Endothelial cell of umbilical vein (primary cell): Measurements from ENCODE around the gene CHTOP. TPM values are rescaled to one million over a fixed set of nuclear protein-coding genes. Genes with fewer than 3 reads are reported as not detected.

ENCODE experiments used
- BruUV-seq: library from RNA; stranded (reverse); fragments of 400-500 nt; replicated peaks from 2 replicates; lab custom pipeline; 2021; lab: Mats Ljungman, UMichigan
- CTCF ChIA-PET: fragments of 300-600, 350-600 bp; sonication (Branson Sonifier 250); formaldehyde crosslinking; loops from one replicate; lab custom pipeline; 2021; ENCODE audit warnings: antibody characterized with exemption, inconsistent platforms; lab: Charles Lee
- POLR2A ChIA-PET: fragments of 300-600, 350-600 bp; sonication (Branson Sonifier 250); formaldehyde crosslinking; loops from one replicate; lab custom pipeline; 2021; ENCODE audit warnings: antibody characterized with exemption, inconsistent platforms; lab: Charles Lee
- DNase-seq: peaks from one replicate; pipeline ENCODE4 v3.0.0-alpha.2; 2011; ENCODE audit warnings: low read depth, low spot score
- FAIRE-seq: peaks from 2 replicates; lab custom pipeline; 2011; peaks lifted over from hg19 to GRCh38; lab: Jason Lieb, UNC
- H2AFZ ChIP-seq: 2 replicates; pipeline ENCODE4 v1.6.0; 2012; ENCODE audit warnings: low read depth, low read length, control low read depth, inconsistent platforms
- H3K27ac ChIP-seq: 2 replicates; pipeline ENCODE4 v1.5.1; 2011; ENCODE audit warnings: low read depth, mild to moderate bottlenecking, control low read depth, low read length, moderate library complexity; ENCODE audit not compliant: insufficient read depth
- H3K27me3 ChIP-seq, 2 experiments: 2 replicates each; pipeline versions ENCODE4 v1.6.0 to v1.6.1; 2011; ENCODE audit warnings: low read length in 2 of 2, mixed read lengths in 1 of 2; ENCODE audit not compliant: control insufficient read depth in 2 of 2, insufficient read depth in 2 of 2
- H3K36me3 ChIP-seq, 2 experiments: 2 replicates in 1 of 2; 3 replicates in 1 of 2; pipeline ENCODE4 v1.5.1; 2011; ENCODE audit warnings: low read length in 2 of 2, mild to moderate bottlenecking in 1 of 2, moderate library complexity in 1 of 2; ENCODE audit not compliant: control insufficient read depth in 2 of 2, insufficient read depth in 2 of 2; ENCODE audit errors: extremely low read depth in 1 of 2
- H3K4me1 ChIP-seq: 3 replicates; pipeline ENCODE4 v1.5.1; 2011; ENCODE audit warnings: mild to moderate bottlenecking, low read length; ENCODE audit not compliant: control insufficient read depth, insufficient read depth; ENCODE audit errors: extremely low read depth
- H3K4me2 ChIP-seq: 2 replicates; pipeline ENCODE4 v1.6.1; 2011; ENCODE audit warnings: low read length, control low read depth, mixed read lengths; ENCODE audit not compliant: insufficient read depth
- H3K4me3 ChIP-seq, 3 experiments: fragments of 200-600 bp in 1 of 3; sonication (generic), shearing (Covaris generic) in 1 of 3; replicated peaks in 1 of 3; 2 replicates each; pipeline ENCODE4 v1.5.1; 2011 to 2016; ENCODE audit warnings: control low read depth in 3 of 3, low read length in 3 of 3, mild to moderate bottlenecking in 2 of 3, inconsistent platforms in 1 of 3, low read depth in 1 of 3, moderate library complexity in 1 of 3; ENCODE audit not compliant: insufficient read depth in 1 of 3
- H3K79me2 ChIP-seq: 2 replicates; pipeline ENCODE4 v1.6.0; 2012; ENCODE audit warnings: low read length, inconsistent platforms; ENCODE audit not compliant: control insufficient read depth, insufficient read depth
- H3K9ac ChIP-seq: replicated peaks from 2 replicates; pipeline ENCODE3; 2011; ENCODE audit warnings: low read length, control low read depth; ENCODE audit not compliant: insufficient read depth; ENCODE audit errors: extremely low read depth
- H3K9me1 ChIP-seq: replicated peaks from 3 replicates; pipeline ENCODE4 v1.6.0; 2011; ENCODE audit warnings: mild to moderate bottlenecking, low read length; ENCODE audit not compliant: control insufficient read depth, insufficient read depth; ENCODE audit errors: extremely low read depth
- H3K9me3 ChIP-seq: replicated peaks from 2 replicates; pipeline ENCODE4 v1.5.1; 2012; ENCODE audit warnings: low read length, inconsistent platforms; ENCODE audit not compliant: control insufficient read depth, insufficient read depth
- H4K20me1 ChIP-seq: replicated peaks from 2 replicates; pipeline ENCODE3; 2011; ENCODE audit warnings: mild to moderate bottlenecking, low read length; ENCODE audit not compliant: control insufficient read depth, insufficient read depth; ENCODE audit errors: extremely low read depth
- CTCF ChIP-seq, 2 donors: IDR thresholded peaks; 1 replicate in 1 of 2; 2 replicates in 1 of 2; pipeline ENCODE4 v1.5.1; 2011; ENCODE audit warnings: low read length in 2 of 2, mild to moderate bottlenecking in 2 of 2, moderate library complexity in 2 of 2, control low read depth in 1 of 2, inconsistent platforms in 1 of 2, low read depth in 1 of 2; ENCODE audit not compliant: insufficient read depth in 1 of 2; ENCODE audit errors: extremely low read depth in 1 of 2
- EZH2 ChIP-seq: IDR thresholded peaks from 2 replicates; pipeline ENCODE4 v1.6.1; 2012; ENCODE audit warnings: borderline replicate concordance, low read depth, mild to moderate bottlenecking, moderate library complexity, low read length, inconsistent platforms; ENCODE audit not compliant: severe bottlenecking
- FOS ChIP-seq: IDR thresholded peaks from 2 replicates; pipeline ENCODE4 v1.6.1; 2011; ENCODE audit warnings: mild to moderate bottlenecking, low read length, moderate library complexity, borderline replicate concordance; ENCODE audit not compliant: insufficient read depth
- GATA2 ChIP-seq: IDR thresholded peaks from 2 replicates; pipeline ENCODE4 v1.7.0; 2011; ENCODE audit warnings: low read depth, mild to moderate bottlenecking, moderate library complexity, mixed read lengths, low read length; ENCODE audit not compliant: insufficient read length, insufficient read depth
- JUN ChIP-seq: IDR thresholded peaks from 2 replicates; pipeline ENCODE4 v1.6.1; 2011; ENCODE audit warnings: borderline replicate concordance, low read depth; ENCODE audit not compliant: insufficient read length, insufficient read depth
- MAX ChIP-seq: IDR thresholded peaks from 2 replicates; pipeline ENCODE4 v1.6.1; 2011; ENCODE audit not compliant: insufficient read depth, insufficient read length
- MYC ChIP-seq: IDR thresholded peaks from one replicate; pipeline ENCODE4 v1.6.1; 2011; ENCODE audit warnings: mild to moderate bottlenecking, low read depth, low read length
- POLR2A ChIP-seq: IDR thresholded peaks from 2 replicates; pipeline ENCODE4 v1.6.1; 2012; ENCODE audit warnings: low read depth, mild to moderate bottlenecking, control low read depth, low read length
- POLR2AphosphoS5 ChIP-seq: IDR thresholded peaks from 2 replicates; pipeline ENCODE4 v1.6.1; 2012; ENCODE audit warnings: low read depth, mild to moderate bottlenecking, control low read depth, low read length, moderate library complexity; ENCODE audit not compliant: insufficient read depth
- dilution Hi-C: fragments of 300-500 bp; cut with MboI; formaldehyde crosslinking; loops from one replicate; pipeline ENCODE4 v1.15.0; 2019; ENCODE audit warnings: low sequenced_read_pairs; ENCODE audit not compliant: extremely low pct_ligation_motif_present
- intact Hi-C: fragments of 100-400 bp; cut with micrococcal nuclease; formaldehyde crosslinking; loops from one replicate; pipeline ENCODE4 v1.10.0; 2022
- polyA plus RNA-seq, 4 experiments: library from polyadenylated mRNA; depleted of rRNA in 3 of 4; stranded (reverse) in 3 of 4; unstranded in 1 of 4; fragments of >200 nt; gene quantifications; 2 replicates each; pipeline versions ENCODE4 v1.2.1 to v1.2.3, GENCODE V29; 2011 to 2012; ENCODE audit warnings: missing spikeins in 1 of 4
- total RNA-seq: library from RNA; stranded (reverse); gene quantifications from 2 replicates; pipeline ENCODE4 v1.2.3, GENCODE V29; 2021

The CHTOP gene
- total and polyA plus RNA-seq, 2 donors (not counting 3 experiments of a cell fraction or from before 2014, with no cell fraction given) = 62.0 to 74.4 TPM

GRCh38 chr1:153661111-153661708, 27.3 kb downstream of the CHTOP start:
- Histone ChIP-seq H3K4me3 (no peak overlapping the region), H2AFZ (no peak overlapping the region), H3K4me1 (peaks cover 7% of the 10 kb centered on the region), H3K27ac (no peak overlapping the region), H3K36me3 (peaks cover 31 to 33% of the 10 kb centered on the region in 2 experiments), H3K4me2 (no peak overlapping the region), H3K9me1 (no peaks in the 10 kb centered on the region), H3K9ac (no peak overlapping the region), H3K9me3 (no peaks in the 10 kb centered on the region), H4K20me1 (no peaks in the 10 kb centered on the region), H3K27me3 (no peaks in the 10 kb centered on the region), H3K79me2 (peaks cover 13% of the 10 kb centered on the region)
- intact Hi-C loops = no loop called here
- ChIA-PET POLR2A (interaction anchor here (0.7 kb wide), 1 partner anchor 421 kb away, joined by 4 read pairs; no protein-coding TSS in a partner anchor), CTCF (interaction anchor here (1.0 to 1.9 kb wide), 3 partner anchors 13 to 89 kb away, joined by 3 to 5 read pairs (median 4); partner anchors contain the start of gene S100A13)
- DNase-seq (no peak), FAIRE-seq (no peak)
- dilution Hi-C loops = no loop called here
- peak; percentile 6 for TF ChIP-seq POLR2A
- TF ChIP-seq POLR2AphosphoS5 = peak; percentile 55
- TF ChIP-seq JUN = no peak
- no TSS peak for BruUV-seq

GRCh38 chr1:153662269-153662668, 28.4 kb downstream of the CHTOP start:
- no peaks in the 10 kb centered on the region for H4K20me1 ChIP-seq
- H3K9me3 ChIP-seq = no peaks in the 10 kb centered on the region
- ChIA-PET POLR2A (interaction anchor here (0.9 kb wide), 1 partner anchor 28 kb away, joined by 3 read pairs; the partner anchor contains the start of gene CHTOP), CTCF (interaction anchor here (0.6 to 1.9 kb wide), 2 partner anchors 90 to 152 kb away, joined by 3 to 5 read pairs; no protein-coding TSS in a partner anchor)
- peaks cover 7% of the 10 kb centered on the region for H3K4me1 ChIP-seq
- no peak for TF ChIP-seq FOS
- TF ChIP-seq CTCF (IDR thresholded peaks at IDR 0.05; ENCODE audit: extremely low read depth in 1 of 2, insufficient read depth in 1 of 2, low read depth in 1 of 2, low read length in 2 of 2) = no peak
- no peak for TF ChIP-seq POLR2A
- TF ChIP-seq MYC = no peak
- no peak for TF ChIP-seq JUN
- no peak for TF ChIP-seq EZH2
- TF ChIP-seq GATA2 = no peak
- no peak for TF ChIP-seq POLR2AphosphoS5
- no peak for TF ChIP-seq MAX
- no peak for DNase-seq
- FAIRE-seq = no peak
- intact Hi-C loops (no loop called here), dilution Hi-C loops (no loop called here)
- H3K27me3 ChIP-seq = no peaks in the 10 kb centered on the region
- no peak overlapping the region for H2AFZ ChIP-seq
- no peak overlapping the region for H3K9ac ChIP-seq
- BruUV-seq = TSS peak; percentile 47
- H3K9me1 ChIP-seq = no peaks in the 10 kb centered on the region
- no peak overlapping the region for H3K27ac ChIP-seq
- peaks cover 15% of the 10 kb centered on the region for H3K79me2 ChIP-seq
- H3K36me3 ChIP-seq = peaks cover 36 to 44% of the 10 kb centered on the region in 2 experiments
- no peak overlapping the region for H3K4me3 ChIP-seq
- no peak overlapping the region for H3K4me2 ChIP-seq
